ENCODE data around the gene RUBCN.

- no peak for TF ChIP-seq CTCF (conservative IDR thresholded peaks at IDR 0.05; ENCODE audit: low read depth, low read length)
- TF ChIP-seq EZH2 (IDR thresholded peaks at IDR 0.05; ENCODE audit: borderline replicate concordance, low read depth, low read length, poor library complexity, severe bottlenecking) = no peak
These were observed 12.6 kb upstream of the RUBCN start for GRCh38 chr3:197749315-197749600.
